Neural progenitor cell (in vitro differentiated cells): Measurements from ENCODE around the gene FAM89B.

Experiments
- EZH2 ChIP-seq: fragments of 200-600 bp; sonication (generic); IDR thresholded peaks from 2 replicates; pipeline ENCODE4 v1.6.1; 2017; ENCODE audit warnings: antibody characterized with exemption, mild to moderate bottlenecking, moderate library complexity
- EZH2phosphoT487 ChIP-seq: fragments of 200-600 bp; sonication (generic); IDR thresholded peaks from 2 replicates; pipeline ENCODE4 v1.6.1; 2017; ENCODE audit warnings: antibody characterized with exemption
- TF ChIP-seq, protein P1 (sequence below): fragments of 200-600 bp; sonication (generic); IDR thresholded peaks from 2 replicates; pipeline ENCODE4 v1.5.1; 2017; ENCODE audit warnings: antibody characterized with exemption, mild to moderate bottlenecking

DNA sequence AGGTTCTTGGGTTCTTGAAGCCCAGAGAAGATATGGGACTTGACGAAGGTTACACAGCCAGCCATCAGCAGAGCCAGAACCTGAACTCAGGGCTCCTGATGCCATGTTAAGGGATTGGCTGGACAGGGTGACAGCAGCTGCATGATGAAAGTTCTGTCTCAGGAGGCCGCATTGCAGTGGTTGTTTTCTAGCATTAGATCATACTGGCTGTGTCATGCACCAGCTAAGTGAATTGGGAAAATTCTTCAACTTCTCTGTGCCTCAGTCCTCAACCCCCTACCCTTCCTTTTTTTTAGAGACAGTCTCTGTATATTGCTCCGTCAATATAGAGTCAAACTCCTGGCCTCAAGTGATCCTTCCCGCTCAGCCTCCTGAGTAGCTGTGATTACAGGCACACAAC, 8.7 kb upstream of the FAM89B start:
- TF ChIP-seq, protein P1, sequence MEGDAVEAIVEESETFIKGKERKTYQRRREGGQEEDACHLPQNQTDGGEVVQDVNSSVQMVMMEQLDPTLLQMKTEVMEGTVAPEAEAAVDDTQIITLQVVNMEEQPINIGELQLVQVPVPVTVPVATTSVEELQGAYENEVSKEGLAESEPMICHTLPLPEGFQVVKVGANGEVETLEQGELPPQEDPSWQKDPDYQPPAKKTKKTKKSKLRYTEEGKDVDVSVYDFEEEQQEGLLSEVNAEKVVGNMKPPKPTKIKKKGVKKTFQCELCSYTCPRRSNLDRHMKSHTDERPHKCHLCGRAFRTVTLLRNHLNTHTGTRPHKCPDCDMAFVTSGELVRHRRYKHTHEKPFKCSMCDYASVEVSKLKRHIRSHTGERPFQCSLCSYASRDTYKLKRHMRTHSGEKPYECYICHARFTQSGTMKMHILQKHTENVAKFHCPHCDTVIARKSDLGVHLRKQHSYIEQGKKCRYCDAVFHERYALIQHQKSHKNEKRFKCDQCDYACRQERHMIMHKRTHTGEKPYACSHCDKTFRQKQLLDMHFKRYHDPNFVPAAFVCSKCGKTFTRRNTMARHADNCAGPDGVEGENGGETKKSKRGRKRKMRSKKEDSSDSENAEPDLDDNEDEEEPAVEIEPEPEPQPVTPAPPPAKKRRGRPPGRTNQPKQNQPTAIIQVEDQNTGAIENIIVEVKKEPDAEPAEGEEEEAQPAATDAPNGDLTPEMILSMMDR = no peak
- TF ChIP-seq EZH2phosphoT487 = no peak
- no peak for TF ChIP-seq EZH2
